ENCODE measurements around the gene CLIC6.
A peak's percentile ranks its signal among the peaks of the same experiment; 100 is the strongest.

The CLIC6 gene

DNA sequence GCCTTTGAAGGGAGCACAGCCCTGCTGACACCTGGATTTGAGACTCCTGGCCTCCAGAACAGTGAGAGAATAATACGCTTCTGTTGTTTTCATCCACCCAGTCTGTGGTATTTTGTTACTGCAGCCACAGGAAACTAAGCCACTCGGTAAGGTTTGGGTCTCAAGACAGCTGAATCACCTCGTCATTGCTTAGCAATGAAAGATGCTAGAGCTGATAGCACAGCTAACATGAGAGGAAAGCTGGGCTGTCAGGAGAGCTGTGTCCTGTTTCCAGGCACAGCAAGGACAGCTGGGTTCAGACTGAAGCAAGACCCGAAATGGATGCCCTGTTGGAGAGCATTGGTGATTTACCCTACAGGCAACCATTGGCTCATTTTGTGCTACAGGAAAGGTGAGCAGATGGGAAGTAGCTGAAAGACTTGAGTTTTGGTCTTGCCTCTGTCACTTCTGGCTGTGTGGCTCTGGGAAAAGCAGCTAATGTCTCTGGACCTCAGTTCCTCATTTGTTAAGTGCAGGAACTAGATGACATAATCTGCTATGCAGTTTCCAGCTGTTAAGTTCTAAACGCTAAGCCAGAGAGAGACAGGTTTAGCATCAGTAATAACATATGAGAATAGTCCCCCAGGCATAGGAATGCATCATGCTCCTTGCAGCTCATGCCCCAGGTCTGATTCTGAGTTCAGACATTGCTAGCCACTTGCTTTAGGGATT is 58.0 kb downstream of the CLIC6 start:
- no peak for DNase-seq (ENCODE audit: low read depth, low spot score)

GRCh38 chr21:34728479-34728878 is 59.7 kb downstream of the CLIC6 start:
- no peak for DNase-seq (ENCODE audit: low read depth, low spot score)

- no peak for DNase-seq (ENCODE audit: low read depth, low spot score)
These were observed 61.4 kb downstream of the CLIC6 start for GRCh38 chr21:34730194-34730593.

GRCh38 chr21:34730756-34731445 is 62.1 kb downstream of the CLIC6 start:
- no peak for DNase-seq (ENCODE audit: low read depth, low spot score)

GRCh38 chr21:34732388-34732821 is 63.6 kb downstream of the CLIC6 start:
- DNase-seq (ENCODE audit: low read depth, low spot score): no peak

GRCh38 chr21:34733852-34734251 is 65.1 kb downstream of the CLIC6 start:
- DNase-seq (ENCODE audit: low read depth, low spot score): no peak

- no peak for DNase-seq (ENCODE audit: low read depth, low spot score)
These were observed 65.9 kb downstream of the CLIC6 start for GRCh38 chr21:34734696-34735095.

GRCh38 chr21:34736116-34736874 is 67.5 kb downstream of the CLIC6 start:
- DNase-seq (ENCODE audit: low read depth, low spot score): no peak

DNA sequence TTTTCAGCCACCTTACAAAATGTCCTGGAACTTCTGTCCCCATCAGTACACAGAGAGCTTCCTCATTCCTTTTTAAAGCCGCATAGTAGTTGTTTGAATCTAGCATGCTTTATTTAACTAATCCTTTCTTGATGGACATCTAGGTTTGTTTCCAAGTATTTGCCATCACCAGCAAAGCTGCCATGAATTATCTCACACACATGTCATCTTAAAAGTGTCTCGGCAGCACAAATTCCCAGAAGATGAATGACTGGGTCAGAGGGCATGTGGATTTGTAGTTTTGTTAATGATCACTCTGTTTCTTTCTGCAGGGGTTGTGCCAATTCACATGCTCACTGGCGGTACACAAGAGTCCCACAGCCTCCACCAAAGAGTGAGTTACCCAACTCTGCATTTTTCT is 68.3 kb downstream of the CLIC6 start:
- no peak for DNase-seq (ENCODE audit: low read depth, low spot score)

GRCh38 chr21:34740198-34740597 is 71.4 kb downstream of the CLIC6 start:
- no peak for DNase-seq (ENCODE audit: low read depth, low spot score)

- no peak for DNase-seq (ENCODE audit: low read depth, low spot score)
These were observed 74.5 kb downstream of the CLIC6 start for GRCh38 chr21:34743285-34743684.

DNA sequence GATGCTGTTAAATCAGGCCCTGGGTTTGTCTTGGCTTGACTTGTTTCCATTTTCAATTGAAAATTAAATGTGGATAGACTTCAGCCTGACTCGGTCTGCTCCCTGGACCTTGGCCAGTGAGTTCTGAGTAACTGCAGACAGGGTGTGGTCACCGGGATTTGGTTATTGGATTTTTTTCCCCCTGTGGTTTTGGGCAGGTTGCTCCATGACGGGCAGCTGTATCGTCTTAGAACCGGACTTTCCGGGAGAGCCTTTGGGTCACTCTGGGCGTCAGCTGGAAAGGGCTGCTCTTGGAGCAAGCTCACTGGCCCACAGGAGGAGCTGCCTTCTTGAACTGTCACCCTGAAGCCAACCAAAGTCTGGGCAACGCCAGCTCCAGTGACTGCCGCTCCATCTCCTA is 75.0 kb downstream of the CLIC6 start:
- DNase-seq (ENCODE audit: low read depth, low spot score): no peak

DNA sequence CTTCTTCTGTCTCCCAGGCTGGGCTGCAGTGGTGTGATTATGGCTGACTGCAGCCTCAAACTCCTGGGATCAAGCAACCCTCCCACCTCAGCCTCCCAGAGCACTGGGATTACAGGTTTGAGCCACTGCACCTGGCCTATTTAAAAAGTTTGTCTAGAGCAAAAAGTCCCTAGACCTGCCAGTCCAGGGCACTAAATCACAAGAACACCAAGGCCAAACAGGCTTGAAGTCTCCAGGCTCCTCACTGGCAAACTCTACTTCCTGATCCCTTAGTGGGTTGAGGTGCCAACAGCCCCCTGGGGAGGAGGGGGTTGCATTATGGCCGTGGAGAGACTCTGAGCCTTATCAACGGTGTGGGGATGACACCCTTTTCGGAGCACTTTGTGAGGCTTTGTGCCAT is 76.0 kb downstream of the CLIC6 start:
- no peak for DNase-seq (ENCODE audit: low read depth, low spot score)

DNA sequence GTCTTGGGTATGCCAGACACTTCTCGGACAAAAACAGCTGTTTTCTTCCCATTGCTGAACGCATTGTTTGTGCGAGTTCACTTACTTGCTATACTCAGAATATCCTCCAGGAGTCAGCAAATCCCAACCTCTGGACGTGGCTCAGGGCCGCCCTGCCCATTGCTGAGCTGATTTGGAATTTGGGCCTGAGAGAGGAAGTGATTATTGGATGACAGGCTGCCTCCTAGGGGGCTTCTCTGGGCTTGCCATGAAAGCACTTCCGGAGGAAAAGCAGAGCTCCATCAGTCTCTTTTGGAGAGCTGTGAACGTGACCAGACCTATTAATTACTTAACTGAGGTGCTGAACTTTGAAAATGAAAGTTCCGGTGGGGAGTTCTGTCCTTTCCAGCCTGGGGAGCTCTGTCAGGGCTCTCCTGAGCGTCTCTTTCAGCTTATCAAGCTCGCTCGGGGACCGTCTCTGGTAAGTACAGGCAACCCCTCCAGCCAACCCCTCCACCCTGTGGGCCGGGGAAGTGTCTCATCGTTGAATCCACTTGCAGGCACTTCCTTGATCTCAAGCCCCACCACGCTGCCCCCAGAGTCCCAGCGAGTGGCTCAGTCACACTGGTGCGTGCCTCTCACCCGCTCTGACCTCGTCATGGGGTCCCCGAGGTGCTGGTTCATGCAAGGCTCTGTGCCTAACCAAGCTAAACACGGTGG is 76.9 kb downstream of the CLIC6 start:
- peak; percentile 75 for DNase-seq (ENCODE audit: low read depth, low spot score)

- no peak for DNase-seq (ENCODE audit: low read depth, low spot score)
These were observed 80.1 kb downstream of the CLIC6 start for GRCh38 chr21:34748862-34749261.

DNA sequence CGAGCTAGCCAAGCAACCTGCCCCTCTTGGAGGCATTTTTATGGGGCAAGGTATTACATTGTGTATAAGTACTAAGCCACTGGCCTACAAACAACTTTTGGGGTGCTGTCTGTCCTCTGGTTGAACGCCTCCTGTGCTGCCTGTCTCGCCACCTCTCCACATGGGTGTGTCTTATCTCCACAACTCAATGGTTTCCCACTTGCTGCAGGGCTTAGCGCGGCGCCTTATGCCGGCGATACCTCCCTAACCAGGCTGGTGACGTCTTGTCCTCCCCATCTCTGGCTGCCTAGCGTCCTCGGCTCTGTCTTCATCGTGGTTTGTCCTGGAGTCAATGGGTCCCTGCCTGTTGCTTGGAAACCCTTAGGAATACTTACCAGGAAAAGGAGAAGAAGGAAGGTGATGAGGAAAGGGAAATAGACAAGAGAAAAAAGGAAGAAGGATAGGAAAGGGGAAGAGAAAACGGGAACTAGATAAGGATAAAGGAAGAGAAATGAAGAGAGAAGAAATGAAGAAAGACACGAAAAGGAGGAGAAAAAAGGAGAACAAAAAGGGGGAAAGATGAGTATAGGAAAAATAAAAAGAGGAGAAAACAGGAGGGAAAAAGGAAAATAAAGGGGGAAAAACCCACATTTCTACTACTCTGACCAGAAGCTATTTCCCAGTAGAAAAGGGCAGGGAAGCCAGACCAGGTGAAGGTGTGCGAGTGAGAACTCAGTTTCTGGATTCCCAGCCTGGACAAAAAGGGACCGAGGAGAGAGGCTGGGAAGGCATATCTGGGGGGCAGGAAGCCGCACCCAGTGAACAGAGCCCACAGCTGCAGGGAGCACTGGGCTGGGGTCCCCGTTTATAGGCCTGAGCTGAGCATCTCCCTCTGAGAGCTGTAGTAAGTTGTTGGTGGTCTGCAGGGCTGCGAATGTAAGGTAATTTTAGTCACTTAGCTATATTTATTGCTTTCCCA is 86.2 kb downstream of the CLIC6 start:
- DNase-seq (ENCODE audit: low read depth, low spot score): no peak

DNA sequence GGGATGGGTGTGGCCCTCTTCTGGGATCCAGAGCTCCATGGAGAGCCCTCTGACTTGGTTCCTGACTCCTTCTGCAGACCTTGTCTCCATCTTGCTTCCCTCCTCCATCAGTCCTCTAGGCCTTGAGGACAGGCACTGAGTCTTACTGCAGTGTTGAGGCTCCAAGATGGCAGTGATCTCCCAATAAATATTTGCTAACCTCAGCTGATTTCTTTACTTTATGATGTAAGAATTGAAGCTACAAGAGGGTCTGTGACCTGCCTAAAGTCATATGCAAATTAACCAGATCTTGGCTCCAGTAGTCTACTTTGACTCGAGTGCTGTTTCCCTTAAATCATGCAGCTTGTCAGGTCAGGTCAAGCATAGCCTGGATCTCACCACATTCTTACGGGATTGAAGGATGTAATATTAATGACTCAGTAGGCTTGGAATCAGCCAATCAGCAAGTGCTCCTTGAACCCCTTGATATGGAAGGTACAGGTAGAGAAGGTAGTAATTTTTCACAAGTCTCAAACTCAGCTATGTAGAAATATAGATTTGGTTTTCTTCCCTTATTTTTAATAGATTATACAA is 93.0 kb downstream of the CLIC6 start:
- DNase-seq (ENCODE audit: low read depth, low spot score): no peak

DNA sequence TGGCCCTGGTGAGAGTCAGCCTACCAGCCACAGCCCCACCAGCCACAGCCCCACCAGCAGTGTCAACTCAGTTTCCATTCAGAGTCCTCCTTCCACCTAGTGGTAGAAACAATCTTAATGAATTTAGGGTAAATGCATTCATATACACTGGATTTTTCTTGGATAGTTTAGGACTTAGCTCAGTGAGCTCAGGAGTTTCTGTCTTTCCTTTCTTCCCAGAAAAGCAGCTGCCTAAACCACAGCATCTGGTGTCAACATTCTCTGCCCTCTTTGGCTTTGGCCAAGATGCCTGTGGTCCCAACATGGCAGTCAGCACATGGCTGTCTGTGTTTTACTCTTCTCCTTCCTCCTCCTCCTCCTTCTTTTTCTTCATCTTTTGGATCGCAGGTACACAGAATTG is 94.0 kb downstream of the CLIC6 start:
- DNase-seq (ENCODE audit: low read depth, low spot score): no peak

DNA sequence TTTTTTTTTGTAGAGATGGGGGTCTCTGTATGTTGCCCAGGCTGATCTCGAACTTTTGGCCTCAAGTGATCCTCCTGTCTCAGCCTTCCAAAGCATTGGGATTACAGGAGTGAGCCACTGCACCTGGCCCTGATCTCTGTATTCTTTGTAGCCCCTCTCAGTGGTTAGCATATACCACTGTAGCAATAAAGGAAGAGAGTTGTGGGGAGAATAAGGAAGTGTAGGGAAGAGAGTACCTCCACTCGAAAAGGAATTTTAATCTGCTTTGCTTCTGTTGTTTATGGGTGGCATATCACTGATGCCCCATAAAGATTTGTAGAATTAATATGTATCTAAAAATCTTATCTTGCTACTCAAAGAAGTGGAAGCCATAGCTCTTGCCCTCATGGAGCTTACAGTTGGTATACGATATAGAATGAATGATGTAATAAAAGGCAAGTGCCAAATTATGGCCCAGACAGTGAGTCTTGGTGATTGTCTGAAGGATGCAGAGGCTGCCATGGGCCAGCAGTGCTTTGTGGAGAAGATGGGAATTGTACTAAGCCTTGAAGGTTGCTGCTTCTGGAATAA is 96.0 kb downstream of the CLIC6 start:
- DNase-seq (ENCODE audit: low read depth, low spot score): no peak

GRCh38 chr21:34765619-34766018 is 96.8 kb downstream of the CLIC6 start:
- no peak for DNase-seq (ENCODE audit: low read depth, low spot score)

Measured in iPS DF 19.7 (cell line).